ENCODE measurements around the gene TEKT5.

DNA sequence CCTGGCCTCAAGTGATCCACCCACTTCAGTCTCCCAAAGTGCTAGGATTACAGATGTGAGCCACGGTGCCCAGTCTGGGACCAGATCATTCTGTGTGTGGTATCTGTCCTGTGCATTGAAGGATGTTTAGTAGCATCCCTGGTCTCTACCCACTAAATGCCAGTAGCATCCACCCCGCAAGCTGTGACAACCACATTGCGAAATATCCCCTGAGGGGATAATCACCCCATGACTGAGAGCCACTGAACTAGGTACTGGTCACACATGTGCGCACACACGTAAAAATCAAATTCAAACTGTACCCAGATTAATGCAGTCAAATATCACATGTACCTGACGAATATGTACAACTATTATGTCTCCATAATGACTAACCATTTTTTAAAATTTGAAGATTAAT, 35.8 kb downstream of the TEKT5 start:
- TF ChIP-seq CTCF (conservative IDR thresholded peaks at IDR 0.05; ENCODE audit: low read length), result no peak
- TF ChIP-seq EZH2phosphoT487 (IDR thresholded peaks at IDR 0.05; ENCODE audit: borderline replicate concordance), result no peak
